ENCODE data around the gene MINDY4B.

The MINDY4B gene

GRCh38 chr3:150850191-150850590, 55.0 kb downstream of the MINDY4B start:
- TF ChIP-seq ZNF10 (tag by site-specific recombination; IDR thresholded peaks at IDR 0.05): no peak
- no peak for TF ChIP-seq ZNF660 (tag by site-specific recombination; IDR thresholded peaks at IDR 0.05)
- TF ChIP-seq ZNF843 (tag by site-specific recombination; IDR thresholded peaks at IDR 0.05): no peak
- TF ChIP-seq ZNF701 (tag by site-specific recombination; IDR thresholded peaks at IDR 0.05): no peak
- TF ChIP-seq ZNF311 (tag by site-specific recombination; IDR thresholded peaks at IDR 0.05; ENCODE audit: borderline replicate concordance): no peak
- no peak for TF ChIP-seq ZNF488 (tag by site-specific recombination; IDR thresholded peaks at IDR 0.05)
- TF ChIP-seq, protein P1, sequence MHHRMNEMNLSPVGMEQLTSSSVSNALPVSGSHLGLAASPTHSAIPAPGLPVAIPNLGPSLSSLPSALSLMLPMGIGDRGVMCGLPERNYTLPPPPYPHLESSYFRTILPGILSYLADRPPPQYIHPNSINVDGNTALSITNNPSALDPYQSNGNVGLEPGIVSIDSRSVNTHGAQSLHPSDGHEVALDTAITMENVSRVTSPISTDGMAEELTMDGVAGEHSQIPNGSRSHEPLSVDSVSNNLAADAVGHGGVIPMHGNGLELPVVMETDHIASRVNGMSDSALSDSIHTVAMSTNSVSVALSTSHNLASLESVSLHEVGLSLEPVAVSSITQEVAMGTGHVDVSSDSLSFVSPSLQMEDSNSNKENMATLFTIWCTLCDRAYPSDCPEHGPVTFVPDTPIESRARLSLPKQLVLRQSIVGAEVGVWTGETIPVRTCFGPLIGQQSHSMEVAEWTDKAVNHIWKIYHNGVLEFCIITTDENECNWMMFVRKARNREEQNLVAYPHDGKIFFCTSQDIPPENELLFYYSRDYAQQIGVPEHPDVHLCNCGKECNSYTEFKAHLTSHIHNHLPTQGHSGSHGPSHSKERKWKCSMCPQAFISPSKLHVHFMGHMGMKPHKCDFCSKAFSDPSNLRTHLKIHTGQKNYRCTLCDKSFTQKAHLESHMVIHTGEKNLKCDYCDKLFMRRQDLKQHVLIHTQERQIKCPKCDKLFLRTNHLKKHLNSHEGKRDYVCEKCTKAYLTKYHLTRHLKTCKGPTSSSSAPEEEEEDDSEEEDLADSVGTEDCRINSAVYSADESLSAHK (tag by site-specific recombination; IDR thresholded peaks at IDR 0.05): no peak
- TF ChIP-seq, protein P2, sequence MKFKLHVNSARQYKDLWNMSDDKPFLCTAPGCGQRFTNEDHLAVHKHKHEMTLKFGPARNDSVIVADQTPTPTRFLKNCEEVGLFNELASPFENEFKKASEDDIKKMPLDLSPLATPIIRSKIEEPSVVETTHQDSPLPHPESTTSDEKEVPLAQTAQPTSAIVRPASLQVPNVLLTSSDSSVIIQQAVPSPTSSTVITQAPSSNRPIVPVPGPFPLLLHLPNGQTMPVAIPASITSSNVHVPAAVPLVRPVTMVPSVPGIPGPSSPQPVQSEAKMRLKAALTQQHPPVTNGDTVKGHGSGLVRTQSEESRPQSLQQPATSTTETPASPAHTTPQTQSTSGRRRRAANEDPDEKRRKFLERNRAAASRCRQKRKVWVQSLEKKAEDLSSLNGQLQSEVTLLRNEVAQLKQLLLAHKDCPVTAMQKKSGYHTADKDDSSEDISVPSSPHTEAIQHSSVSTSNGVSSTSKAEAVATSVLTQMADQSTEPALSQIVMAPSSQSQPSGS (tag by site-specific recombination; IDR thresholded peaks at IDR 0.05; ENCODE audit: low read depth): no peak
- no peak for TF ChIP-seq ZNF112 (tag by site-specific recombination; IDR thresholded peaks at IDR 0.05)
- TF ChIP-seq ZNF148 (tag by site-specific recombination; IDR thresholded peaks at IDR 0.05; ENCODE audit: borderline replicate concordance): no peak
- no peak for TF ChIP-seq ZBTB20 (tag by site-specific recombination; IDR thresholded peaks at IDR 0.05)
- TF ChIP-seq ZNF544 (tag by site-specific recombination; IDR thresholded peaks at IDR 0.05): no peak
- TF ChIP-seq, protein P3, sequence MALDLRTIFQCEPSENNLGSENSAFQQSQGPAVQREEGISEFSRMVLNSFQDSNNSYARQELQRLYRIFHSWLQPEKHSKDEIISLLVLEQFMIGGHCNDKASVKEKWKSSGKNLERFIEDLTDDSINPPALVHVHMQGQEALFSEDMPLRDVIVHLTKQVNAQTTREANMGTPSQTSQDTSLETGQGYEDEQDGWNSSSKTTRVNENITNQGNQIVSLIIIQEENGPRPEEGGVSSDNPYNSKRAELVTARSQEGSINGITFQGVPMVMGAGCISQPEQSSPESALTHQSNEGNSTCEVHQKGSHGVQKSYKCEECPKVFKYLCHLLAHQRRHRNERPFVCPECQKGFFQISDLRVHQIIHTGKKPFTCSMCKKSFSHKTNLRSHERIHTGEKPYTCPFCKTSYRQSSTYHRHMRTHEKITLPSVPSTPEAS (tag by site-specific recombination; IDR thresholded peaks at IDR 0.05): no peak
- no peak for TF ChIP-seq ZNF670 (tag by site-specific recombination; IDR thresholded peaks at IDR 0.05; ENCODE audit: low read depth)
- TF ChIP-seq ZNF132 (tag by site-specific recombination; IDR thresholded peaks at IDR 0.05; ENCODE audit: borderline replicate concordance): no peak
- no peak for TF ChIP-seq ZNF335 (tag by site-specific recombination; conservative IDR thresholded peaks at IDR 0.05)
- no peak for TF ChIP-seq PRDM10 (tag by site-specific recombination; IDR thresholded peaks at IDR 0.05)
- CTCF ChIA-PET: interaction anchor here (1.0 to 1.5 kb wide), 2 partner anchors 13 to 62 kb away, joined by 3 read pairs; no protein-coding TSS in a partner anchor
- Histone ChIP-seq H3K4me1 (ENCODE audit: control insufficient read depth, insufficient read depth, low read length) (no peaks in the 10 kb centered on the region), H3K27ac (ENCODE audit: extremely low read depth, low read depth, low read length) (no peak overlapping the region), H3K9me3 (ENCODE audit: control insufficient read depth, insufficient read depth, low read depth, low read length) (no peaks in the 10 kb centered on the region), H3K36me3 (ENCODE audit: control insufficient read depth in 2 of 2, insufficient read depth in 1 of 2, low read length in 2 of 2) (no peaks in the 10 kb centered on the region), H3K4me3 (ENCODE audit: low read depth, low read length) (no peak overlapping the region)
- POLR2A ChIA-PET: no interaction called here
